T-helper 22 cell (primary cell): ENCODE data around the gene STOML1.

Source experiments
- DNase-seq: peaks from one replicate; pipeline ENCODE4 v3.0.0-alpha.2; 2020; ENCODE audit warnings: low read depth

Gene STOML1

GRCh38 chr15:73928971-73929627, 63.0 kb downstream of the STOML1 start:
- DNase-seq: no peak
